ENCODE results near the gene CCBE1.

DNA sequence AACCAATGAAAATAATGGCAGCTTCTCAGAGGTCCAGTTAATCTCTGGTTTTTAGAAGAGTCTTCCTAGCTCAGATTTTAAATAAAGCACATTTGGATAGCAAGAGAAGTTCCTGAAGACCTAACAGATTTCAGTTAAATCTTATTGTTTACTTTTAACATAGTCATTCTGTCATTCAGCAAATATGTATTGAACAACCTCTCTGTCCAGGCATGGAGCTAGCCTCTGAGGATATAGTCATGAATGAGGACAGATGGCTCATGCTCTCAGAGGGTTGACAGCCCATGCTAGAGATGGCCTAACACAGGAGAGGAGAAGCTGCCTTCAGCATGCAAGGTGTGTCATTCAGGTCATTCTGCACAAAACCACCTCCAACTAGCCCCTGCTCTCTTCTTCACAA is 6.2 kb downstream of the CCBE1 start:
- TF ChIP-seq, protein P1, sequence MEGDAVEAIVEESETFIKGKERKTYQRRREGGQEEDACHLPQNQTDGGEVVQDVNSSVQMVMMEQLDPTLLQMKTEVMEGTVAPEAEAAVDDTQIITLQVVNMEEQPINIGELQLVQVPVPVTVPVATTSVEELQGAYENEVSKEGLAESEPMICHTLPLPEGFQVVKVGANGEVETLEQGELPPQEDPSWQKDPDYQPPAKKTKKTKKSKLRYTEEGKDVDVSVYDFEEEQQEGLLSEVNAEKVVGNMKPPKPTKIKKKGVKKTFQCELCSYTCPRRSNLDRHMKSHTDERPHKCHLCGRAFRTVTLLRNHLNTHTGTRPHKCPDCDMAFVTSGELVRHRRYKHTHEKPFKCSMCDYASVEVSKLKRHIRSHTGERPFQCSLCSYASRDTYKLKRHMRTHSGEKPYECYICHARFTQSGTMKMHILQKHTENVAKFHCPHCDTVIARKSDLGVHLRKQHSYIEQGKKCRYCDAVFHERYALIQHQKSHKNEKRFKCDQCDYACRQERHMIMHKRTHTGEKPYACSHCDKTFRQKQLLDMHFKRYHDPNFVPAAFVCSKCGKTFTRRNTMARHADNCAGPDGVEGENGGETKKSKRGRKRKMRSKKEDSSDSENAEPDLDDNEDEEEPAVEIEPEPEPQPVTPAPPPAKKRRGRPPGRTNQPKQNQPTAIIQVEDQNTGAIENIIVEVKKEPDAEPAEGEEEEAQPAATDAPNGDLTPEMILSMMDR (conservative IDR thresholded peaks at IDR 0.05): no peak
- TF ChIP-seq ZFX (IDR thresholded peaks at IDR 0.05): no peak

Measured in C4-2B (cell line).